Measurements from ENCODE around the gene SLC2A9.
"Not testable (repeated sequence)": the region's sequence is repeated elsewhere in the genome, so short reads cannot be mapped to it uniquely, and the experiment has no call there.

The SLC2A9 gene

GRCh38 chr4:9927341-9928007, 93.8 kb downstream of the SLC2A9 start:
- no peak for DNase-seq (ENCODE audit: low spot score)

GRCh38 chr4:9926586-9926985, 94.7 kb downstream of the SLC2A9 start:
- no peak for DNase-seq (ENCODE audit: low spot score)

GRCh38 chr4:9925750-9926439, 95.4 kb downstream of the SLC2A9 start:
- no peak for DNase-seq (ENCODE audit: low spot score)

GRCh38 chr4:9924750-9925149, 96.5 kb downstream of the SLC2A9 start:
- no peak for DNase-seq (ENCODE audit: low spot score)

GRCh38 chr4:9923195-9923812, 98.0 kb downstream of the SLC2A9 start:
- DNase-seq (ENCODE audit: low spot score), result no peak

GRCh38 chr4:9921326-9921725, 100.0 kb downstream of the SLC2A9 start:
- no peak for DNase-seq (ENCODE audit: low spot score)

- no peak for DNase-seq (ENCODE audit: low spot score)
Observed at GRCh38 chr4:9920029-9920428, 101.3 kb downstream of the SLC2A9 start.

GRCh38 chr4:9919047-9919446, 102.2 kb downstream of the SLC2A9 start:
- DNase-seq (ENCODE audit: low spot score), result no peak

GRCh38 chr4:9918484-9918883, 102.8 kb downstream of the SLC2A9 start:
- no peak for DNase-seq (ENCODE audit: low spot score)

- no peak for DNase-seq (ENCODE audit: low spot score)
Observed at GRCh38 chr4:9916937-9917336, 104.4 kb downstream of the SLC2A9 start.

GRCh38 chr4:9916346-9916745, 105.0 kb downstream of the SLC2A9 start:
- DNase-seq (ENCODE audit: low spot score), result no peak

GRCh38 chr4:9913846-9914245, 107.5 kb downstream of the SLC2A9 start:
- no peak for DNase-seq (ENCODE audit: low spot score)

GRCh38 chr4:9906996-9907395, 114.3 kb downstream of the SLC2A9 start:
- no peak for DNase-seq (ENCODE audit: low spot score)

GRCh38 chr4:9904976-9905587, 116.2 kb downstream of the SLC2A9 start:
- peak; percentile 41 for DNase-seq (ENCODE audit: low spot score)

GRCh38 chr4:9903317-9903716, 118.0 kb downstream of the SLC2A9 start:
- no peak for DNase-seq (ENCODE audit: low spot score)

GRCh38 chr4:9901257-9901656, 120.0 kb downstream of the SLC2A9 start:
- no peak for DNase-seq (ENCODE audit: low spot score)

GRCh38 chr4:9900633-9901032, 120.7 kb downstream of the SLC2A9 start:
- DNase-seq (ENCODE audit: low spot score), result not testable (repeated sequence)

GRCh38 chr4:9899306-9900055, 121.8 kb downstream of the SLC2A9 start:
- no peak for DNase-seq (ENCODE audit: low spot score)

GRCh38 chr4:9898596-9899305, 122.5 kb downstream of the SLC2A9 start:
- peak; percentile 19 for DNase-seq (ENCODE audit: low spot score)

GRCh38 chr4:9895333-9895705, 126.0 kb downstream of the SLC2A9 start:
- DNase-seq (ENCODE audit: low spot score), result no peak

- no peak for DNase-seq (ENCODE audit: low spot score)
Observed at GRCh38 chr4:9894644-9895332, 126.5 kb downstream of the SLC2A9 start.

Measured in putamen (tissue), 1 donor.